Chondrocyte (in vitro differentiated cells): Measurements from ENCODE around the gene POFUT2. TPM values are rescaled to one million over a fixed set of nuclear protein-coding genes. Genes with fewer than 3 reads are reported as not detected.

Source experiments
- DNase-seq: peaks from one replicate; pipeline ENCODE4 v3.0.0; 2021; ENCODE audit warnings: mixed read lengths, low spot score
- H3K27ac Mint-ChIP-seq: one replicate; pipeline ENCODE4 v1.8.0; 2021; ENCODE audit warnings: mild to moderate bottlenecking, moderate library complexity, mixed read lengths; ENCODE audit not compliant: unreplicated experiment
- H3K27me3 Mint-ChIP-seq: 2 replicates; pipeline ENCODE4 v1.8.0; 2021; ENCODE audit warnings: low read depth, mixed read lengths
- H3K36me3 Mint-ChIP-seq: 2 replicates; pipeline ENCODE4 v1.8.0; 2021; ENCODE audit warnings: low read depth, mixed read lengths
- H3K4me1 Mint-ChIP-seq: 2 replicates; pipeline ENCODE4 v1.8.0; 2021; ENCODE audit warnings: low read depth, mild to moderate bottlenecking, mixed read lengths
- H3K4me3 Mint-ChIP-seq: one replicate; pipeline ENCODE4 v1.8.0; 2021; ENCODE audit warnings: mild to moderate bottlenecking, moderate library complexity, mixed read lengths; ENCODE audit not compliant: unreplicated experiment
- H3K9me3 Mint-ChIP-seq: 2 replicates; pipeline ENCODE4 v1.8.0; 2021; ENCODE audit warnings: low read depth, mixed read lengths
- CTCF ChIP-seq: fragments of 200-600 bp; sonication (generic); IDR thresholded peaks from 2 replicates; pipeline ENCODE4 v1.5.0; 2021; ENCODE audit warnings: antibody characterized with exemption, mild to moderate bottlenecking, moderate library complexity
- total RNA-seq: library from RNA; stranded (reverse); gene quantifications from 3 replicates; pipeline ENCODE4 v1.2.1, GENCODE V29; 2021

Gene POFUT2
- total RNA-seq, 1 donor from 2014 or later, result 73.6 TPM

GRCh38 chr21:45281411-45282282 lies 6.0 kb downstream of the POFUT2 start:
- TF ChIP-seq CTCF, result no peak
- H3K27me3 Mint-ChIP-seq, result no peaks in the 10 kb centered on the region
- no peak overlapping the region for H3K4me3 Mint-ChIP-seq
- H3K36me3 Mint-ChIP-seq, result peaks cover 40% of the 10 kb centered on the region
- no peak overlapping the region for H3K27ac Mint-ChIP-seq
- peaks cover 19% of the 10 kb centered on the region for H3K4me1 Mint-ChIP-seq
- DNase-seq, result no peak
- no peaks in the 10 kb centered on the region for H3K9me3 Mint-ChIP-seq

GRCh38 chr21:45280969-45281368 lies 6.7 kb downstream of the POFUT2 start:
- Mint-ChIP-seq H3K27ac (no peak overlapping the region), H3K4me1 (peaks cover 14% of the 10 kb centered on the region), H3K36me3 (peaks cover 40% of the 10 kb centered on the region), H3K4me3 (no peak overlapping the region), H3K9me3 (no peaks in the 10 kb centered on the region), H3K27me3 (no peaks in the 10 kb centered on the region)
- no peak for DNase-seq
- TF ChIP-seq CTCF, result no peak

- H3K4me3 Mint-ChIP-seq, result no peak overlapping the region
- no peak for DNase-seq
- H3K27ac Mint-ChIP-seq, result no peak overlapping the region
Observed at GRCh38 chr21:45280178-45280821, 7.4 kb downstream of the POFUT2 start.

GRCh38 chr21:45279446-45280177 lies 8.1 kb downstream of the POFUT2 start:
- H3K4me1 Mint-ChIP-seq, result peaks cover under 1% of the 10 kb centered on the region
- no peaks in the 10 kb centered on the region for H3K27me3 Mint-ChIP-seq
- peaks cover 27% of the 10 kb centered on the region for H3K36me3 Mint-ChIP-seq
- no peak for TF ChIP-seq CTCF
- no peak overlapping the region for H3K27ac Mint-ChIP-seq
- H3K9me3 Mint-ChIP-seq, result no peaks in the 10 kb centered on the region
- no peak overlapping the region for H3K4me3 Mint-ChIP-seq
- no peak for DNase-seq

More at GRCh38 chr21:45280178-45280821, 7.4 kb downstream of the POFUT2 start:
- peaks cover 34% of the 10 kb centered on the region for H3K36me3 Mint-ChIP-seq
- H3K27me3 Mint-ChIP-seq, result no peaks in the 10 kb centered on the region
- peaks cover 7% of the 10 kb centered on the region for H3K4me1 Mint-ChIP-seq
- TF ChIP-seq CTCF, result no peak
- no peaks in the 10 kb centered on the region for H3K9me3 Mint-ChIP-seq
